ENCODE measurements around the gene KIF23. TPM values are rescaled to one million over a fixed set of nuclear protein-coding genes. Genes with fewer than 3 reads are reported as not detected.

The KIF23 gene
- total RNA-seq, 4 donors from 2014 or later = 0.47 to 0.81 TPM; not detected in 2

DNA sequence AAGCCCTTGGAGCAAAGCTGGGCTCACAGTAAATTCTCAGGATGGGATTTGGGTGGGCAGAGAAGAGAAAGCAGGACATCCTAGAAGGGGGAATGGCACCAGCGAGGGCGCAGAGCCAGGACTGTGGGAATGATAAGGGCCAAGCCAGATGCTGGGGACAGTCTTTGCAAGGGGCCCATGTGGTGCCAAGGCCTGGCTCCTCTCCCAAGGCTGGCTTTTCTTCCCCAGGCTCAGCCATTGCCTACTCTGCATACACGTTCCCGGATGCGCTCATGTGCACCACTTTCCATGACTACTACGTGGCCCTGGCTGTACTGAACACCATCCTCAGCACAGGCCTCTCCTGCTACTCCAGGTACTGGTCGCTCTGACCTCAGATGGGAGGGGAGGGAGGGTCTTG lies 24.7 kb upstream of the KIF23 start:
- intact Hi-C loops (cut with DNase I; ENCODE audit: low total_unique reads) = no loop called here
- Histone ChIP-seq H3K4me1 (no peaks in the 10 kb centered on the region), H3K36me3 (no peaks in the 10 kb centered on the region), H3K9me3 (no peaks in the 10 kb centered on the region), H3K4me3 (no peak overlapping the region), H3K27ac (no peak overlapping the region), H3K27me3 (no peaks in the 10 kb centered on the region)
- TF ChIP-seq POLR2A (IDR thresholded peaks at IDR 0.05) = no peak
- TF ChIP-seq, protein P1, sequence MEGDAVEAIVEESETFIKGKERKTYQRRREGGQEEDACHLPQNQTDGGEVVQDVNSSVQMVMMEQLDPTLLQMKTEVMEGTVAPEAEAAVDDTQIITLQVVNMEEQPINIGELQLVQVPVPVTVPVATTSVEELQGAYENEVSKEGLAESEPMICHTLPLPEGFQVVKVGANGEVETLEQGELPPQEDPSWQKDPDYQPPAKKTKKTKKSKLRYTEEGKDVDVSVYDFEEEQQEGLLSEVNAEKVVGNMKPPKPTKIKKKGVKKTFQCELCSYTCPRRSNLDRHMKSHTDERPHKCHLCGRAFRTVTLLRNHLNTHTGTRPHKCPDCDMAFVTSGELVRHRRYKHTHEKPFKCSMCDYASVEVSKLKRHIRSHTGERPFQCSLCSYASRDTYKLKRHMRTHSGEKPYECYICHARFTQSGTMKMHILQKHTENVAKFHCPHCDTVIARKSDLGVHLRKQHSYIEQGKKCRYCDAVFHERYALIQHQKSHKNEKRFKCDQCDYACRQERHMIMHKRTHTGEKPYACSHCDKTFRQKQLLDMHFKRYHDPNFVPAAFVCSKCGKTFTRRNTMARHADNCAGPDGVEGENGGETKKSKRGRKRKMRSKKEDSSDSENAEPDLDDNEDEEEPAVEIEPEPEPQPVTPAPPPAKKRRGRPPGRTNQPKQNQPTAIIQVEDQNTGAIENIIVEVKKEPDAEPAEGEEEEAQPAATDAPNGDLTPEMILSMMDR (IDR thresholded peaks at IDR 0.05 in 4 of 5, conservative IDR thresholded peaks at IDR 0.05 in 1 of 5) = no peak
- DNase-seq (no peak), ATAC-seq (no peak)
- in situ Hi-C loops (cut with MboI; ENCODE audit: low sequenced_read_pairs in 4 of 4) = no loop called here

DNA sequence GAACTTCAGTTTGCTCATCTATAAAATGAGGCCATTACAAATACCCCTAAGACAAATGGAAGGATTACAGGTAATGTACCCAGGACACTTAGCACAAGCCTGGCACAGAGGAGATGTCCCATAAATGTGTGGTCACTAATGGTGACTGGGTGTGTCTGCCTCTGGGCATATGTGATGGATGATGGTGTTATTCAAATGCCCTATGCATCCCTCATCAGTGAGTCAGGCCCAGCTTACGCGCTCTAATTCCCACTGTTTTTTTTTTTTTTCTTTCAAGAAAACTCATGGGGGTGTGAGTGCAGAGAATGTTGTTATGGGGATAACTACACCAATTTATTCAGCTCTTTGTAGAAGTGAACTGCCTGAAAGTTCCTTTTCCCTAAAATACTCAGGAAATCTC lies 23.6 kb upstream of the KIF23 start:
- H3K9me3 ChIP-seq = no peaks in the 10 kb centered on the region
- no peak overlapping the region for H3K4me3 ChIP-seq
- DNase-seq = no peak
- H3K27me3 ChIP-seq = no peaks in the 10 kb centered on the region
- H3K4me1 ChIP-seq = no peaks in the 10 kb centered on the region
- H3K27ac ChIP-seq = no peak overlapping the region
- TF ChIP-seq POLR2A (IDR thresholded peaks at IDR 0.05) = no peak
- TF ChIP-seq, protein P1 (IDR thresholded peaks at IDR 0.05 in 4 of 5, conservative IDR thresholded peaks at IDR 0.05 in 1 of 5) = no peak
- H3K36me3 ChIP-seq = no peaks in the 10 kb centered on the region
- intact Hi-C loops (cut with DNase I; ENCODE audit: low total_unique reads) = no loop called here
- in situ Hi-C loops (cut with MboI; ENCODE audit: low sequenced_read_pairs in 4 of 4) = no loop called here
- ATAC-seq = no peak

DNA sequence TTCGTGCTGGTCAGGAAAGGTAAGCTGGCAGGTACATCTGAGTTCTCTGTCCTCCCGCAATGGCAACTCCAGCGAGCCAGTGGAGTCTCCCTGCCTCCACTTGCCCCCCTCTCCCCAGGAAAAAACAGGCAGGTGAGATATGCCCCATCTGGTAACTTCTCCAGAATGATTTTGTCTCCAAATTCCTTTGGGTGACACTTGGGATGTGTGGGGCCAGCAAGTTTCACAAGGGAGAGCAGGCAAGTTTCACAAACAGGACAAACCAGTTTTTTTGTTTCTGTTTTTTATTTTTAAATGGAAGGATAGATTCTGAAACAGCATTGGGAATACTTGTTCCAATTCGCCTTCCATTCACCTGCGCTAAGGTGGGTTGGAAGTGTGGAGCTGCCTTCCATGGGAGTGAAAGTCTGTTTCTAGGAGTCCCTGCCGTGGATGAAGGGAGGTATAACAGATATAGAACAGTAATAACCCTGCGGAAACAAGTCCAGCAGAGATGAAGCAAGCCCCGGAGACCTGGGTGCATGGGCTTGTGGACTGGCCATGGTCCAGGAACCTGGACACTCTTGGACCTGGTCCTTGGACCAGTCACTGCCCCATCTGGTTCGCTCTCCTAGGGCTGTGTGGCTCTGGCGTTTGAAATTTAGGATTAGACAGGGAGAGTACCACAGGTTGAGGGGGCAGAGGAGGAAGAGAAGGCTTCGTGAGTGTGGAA lies 22.9 kb upstream of the KIF23 start:
- Histone ChIP-seq H3K36me3 (no peaks in the 10 kb centered on the region), H3K9me3 (no peaks in the 10 kb centered on the region), H3K27ac (no peak overlapping the region), H3K27me3 (no peaks in the 10 kb centered on the region), H3K4me1 (no peaks in the 10 kb centered on the region), H3K4me3 (no peak overlapping the region)
- in situ Hi-C loops (cut with MboI; ENCODE audit: low sequenced_read_pairs in 4 of 4) (no loop called here), intact Hi-C loops (cut with DNase I; ENCODE audit: low total_unique reads) (no loop called here)
- DNase-seq = no peak
- ATAC-seq = no peak
- TF ChIP-seq POLR2A (IDR thresholded peaks at IDR 0.05) = no peak
- TF ChIP-seq, protein P1 (IDR thresholded peaks at IDR 0.05 in 4 of 5, conservative IDR thresholded peaks at IDR 0.05 in 1 of 5) = no peak

DNA sequence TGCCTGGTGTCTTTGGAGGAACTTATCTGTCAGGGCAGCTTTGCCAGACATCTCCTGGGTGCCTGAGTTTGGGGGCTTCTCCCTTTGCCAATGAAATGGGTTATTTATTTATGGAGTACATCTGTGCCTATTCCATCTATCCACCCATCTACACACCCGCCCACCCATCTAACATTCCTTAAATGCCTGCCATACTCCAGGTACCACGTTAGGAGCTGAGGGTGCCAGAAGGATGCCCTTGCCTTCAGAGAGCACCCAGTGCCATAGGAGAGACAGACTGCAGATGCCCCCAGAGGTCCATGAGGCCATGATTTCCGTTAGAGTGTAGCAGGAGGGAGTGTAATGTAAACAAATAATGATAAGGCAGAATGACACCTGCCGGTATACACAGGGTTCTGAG lies 21.8 kb upstream of the KIF23 start:
- no peaks in the 10 kb centered on the region for H3K4me1 ChIP-seq
- in situ Hi-C loops (cut with MboI; ENCODE audit: low sequenced_read_pairs in 4 of 4) (no loop called here), intact Hi-C loops (cut with DNase I; ENCODE audit: low total_unique reads) (no loop called here)
- no peaks in the 10 kb centered on the region for H3K9me3 ChIP-seq
- no peaks in the 10 kb centered on the region for H3K36me3 ChIP-seq
- H3K27ac ChIP-seq = no peak overlapping the region
- H3K4me3 ChIP-seq = no peak overlapping the region
- no peak for TF ChIP-seq POLR2A (IDR thresholded peaks at IDR 0.05)
- TF ChIP-seq, protein P1 (IDR thresholded peaks at IDR 0.05 in 4 of 5, conservative IDR thresholded peaks at IDR 0.05 in 1 of 5) = no peak
- ATAC-seq (no peak), DNase-seq (no peak)
- H3K27me3 ChIP-seq = no peaks in the 10 kb centered on the region

All from gastrocnemius medialis (tissue), 4 donors.